Stomach smooth muscle (tissue), 2 donors: ENCODE results near the gene TNRC6C.

Experiments used
- H3K27ac ChIP-seq: one replicate; pipeline ENCODE4 v1.7.0; 2013; ENCODE audit warnings: mild to moderate bottlenecking, low read length, inconsistent platforms
- H3K27me3 ChIP-seq, 2 donors: one replicate each; pipeline ENCODE4 v1.7.0; 2013; ENCODE audit warnings: low read length in 2 of 2; ENCODE audit not compliant: insufficient read depth in 2 of 2, control insufficient read depth in 1 of 2
- H3K36me3 ChIP-seq, 2 donors: one replicate each; pipeline ENCODE4 v1.7.0; 2013; ENCODE audit warnings: low read length in 2 of 2; ENCODE audit not compliant: control insufficient read depth in 2 of 2, insufficient read depth in 2 of 2
- H3K4me1 ChIP-seq: one replicate; pipeline ENCODE4 v1.7.0; 2013; ENCODE audit warnings: low read length; ENCODE audit not compliant: control insufficient read depth, insufficient read depth
- H3K4me3 ChIP-seq, 2 donors: one replicate each; pipeline ENCODE4 v1.7.0; 2013; ENCODE audit warnings: low read length in 2 of 2
- H3K9ac ChIP-seq, 2 donors: one replicate each; pipeline ENCODE4 v1.7.0; 2013; ENCODE audit warnings: low read length in 2 of 2, mild to moderate bottlenecking in 1 of 2
- H3K9me3 ChIP-seq, 2 donors: one replicate each; pipeline ENCODE4 v1.7.0; 2013; ENCODE audit warnings: low read length in 2 of 2; ENCODE audit not compliant: control insufficient read depth in 2 of 2
- donor health status: healthy.
- donor health status: Pancreatic carcinoma.

The TNRC6C gene

GRCh38 chr17:77957857-77958715 lies at the start of gene TNRC6C:
Gene TNRC6C (plus strand): TSS chr17:77958703. CDS start chr17:78004207, 45,504 bp downstream.
- Histone ChIP-seq H3K27me3 (no peaks in the 10 kb centered on the region), H3K27ac (peak within 1 kb of the TSS; percentile 60), H3K4me3 (peak within 1 kb of the TSS; percentile 74 to 84), H3K36me3 (no peaks in the 10 kb centered on the region), H3K9me3 (no peaks in the 10 kb centered on the region), H3K9ac (peak within 1 kb of the TSS; percentile 63 to 72), H3K4me1 (peaks cover 24% of the 10 kb centered on the region)

- Histone ChIP-seq H3K4me3 (peak overlapping the region in 1 of 2 donors; percentile 44), H3K27me3 (peaks cover 4 to 7% of the 10 kb centered on the region in 2 donors), H3K27ac (no peak overlapping the region), H3K9me3 (no peaks in the 10 kb centered on the region), H3K4me1 (peaks cover 7% of the 10 kb centered on the region), H3K9ac (no peak overlapping the region), H3K36me3 (no peaks in the 10 kb centered on the region)
Observed at GRCh38 chr17:77909236-77909635, 49.3 kb upstream of the TNRC6C start.

- Histone ChIP-seq H3K36me3 (no peaks in the 10 kb centered on the region), H3K9me3 (no peaks in the 10 kb centered on the region), H3K4me1 (peaks cover 7% of the 10 kb centered on the region), H3K9ac (no peak overlapping the region), H3K27ac (no peak overlapping the region), H3K27me3 (peaks cover 6 to 7% of the 10 kb centered on the region in 2 donors), H3K4me3 (no peak overlapping the region)
Observed at GRCh38 chr17:77909816-77910215, 48.7 kb upstream of the TNRC6C start.

GRCh38 chr17:77914385-77915254 lies 43.9 kb upstream of the TNRC6C start:
- no peaks in the 10 kb centered on the region for H3K9me3 ChIP-seq
- H3K27ac ChIP-seq, result no peak overlapping the region
- H3K4me3 ChIP-seq, result no peak overlapping the region
- H3K9ac ChIP-seq, result no peak overlapping the region
- peaks cover 8 to 12% of the 10 kb centered on the region in 2 donors for H3K27me3 ChIP-seq
- no peaks in the 10 kb centered on the region for H3K36me3 ChIP-seq
- peaks cover under 1% of the 10 kb centered on the region for H3K4me1 ChIP-seq

- Histone ChIP-seq H3K36me3 (no peaks in the 10 kb centered on the region), H3K27ac (no peak overlapping the region), H3K9me3 (no peaks in the 10 kb centered on the region), H3K9ac (no peak overlapping the region), H3K4me1 (no peaks in the 10 kb centered on the region), H3K27me3 (peaks cover 8 to 10% of the 10 kb centered on the region in 2 donors), H3K4me3 (no peak overlapping the region)
Observed at GRCh38 chr17:77915594-77916021, 42.9 kb upstream of the TNRC6C start.

GRCh38 chr17:77916264-77916663 lies 42.2 kb upstream of the TNRC6C start:
- Histone ChIP-seq H3K4me3 (no peak overlapping the region), H3K9ac (no peak overlapping the region), H3K27me3 (peaks cover 10% of the 10 kb centered on the region in 2 donors), H3K9me3 (no peaks in the 10 kb centered on the region), H3K27ac (no peak overlapping the region), H3K4me1 (no peaks in the 10 kb centered on the region), H3K36me3 (no peaks in the 10 kb centered on the region)

- H3K9me3 ChIP-seq, result peaks cover 0 to 2% of the 10 kb centered on the region in 2 donors
- H3K9ac ChIP-seq, result no peak overlapping the region
- H3K27ac ChIP-seq, result no peak overlapping the region
- H3K36me3 ChIP-seq, result no peaks in the 10 kb centered on the region
- no peaks in the 10 kb centered on the region for H3K4me1 ChIP-seq
- H3K27me3 ChIP-seq, result peaks cover 10% of the 10 kb centered on the region in 2 donors
- H3K4me3 ChIP-seq, result no peak overlapping the region
Observed at GRCh38 chr17:77916703-77917481, 41.6 kb upstream of the TNRC6C start.

GRCh38 chr17:77919276-77919675 lies 39.2 kb upstream of the TNRC6C start:
- H3K27ac ChIP-seq, result no peak overlapping the region
- no peaks in the 10 kb centered on the region for H3K36me3 ChIP-seq
- peaks cover 0 to 3% of the 10 kb centered on the region in 2 donors for H3K9me3 ChIP-seq
- no peak overlapping the region for H3K4me3 ChIP-seq
- peaks cover 8 to 10% of the 10 kb centered on the region in 2 donors for H3K27me3 ChIP-seq
- H3K9ac ChIP-seq, result no peak overlapping the region
- H3K4me1 ChIP-seq, result no peaks in the 10 kb centered on the region

- H3K27me3 ChIP-seq, result peaks cover 0 to 2% of the 10 kb centered on the region in 2 donors
- no peaks in the 10 kb centered on the region for H3K36me3 ChIP-seq
- H3K9me3 ChIP-seq, result peaks cover 0 to 3% of the 10 kb centered on the region in 2 donors
- no peak overlapping the region for H3K27ac ChIP-seq
- no peak overlapping the region for H3K4me3 ChIP-seq
- H3K9ac ChIP-seq, result no peak overlapping the region
- no peaks in the 10 kb centered on the region for H3K4me1 ChIP-seq
Observed at GRCh38 chr17:77923135-77923534, 35.4 kb upstream of the TNRC6C start.
